AG08396 (cell line): ENCODE measurements around the gene MVD.

Source experiments
- DNase-seq: peaks from one replicate; pipeline ENCODE4 v3.0.0; 2012; ENCODE audit warnings: low spot score, mixed read lengths

MVD gene

GRCh38 chr16:88662843-88663606, at the start of gene MVD:
Gene MVD (minus strand): TSS chr16:88663091. CDS start chr16:88663080, 11 bp downstream.
- DNase-seq, result peak; percentile 100

GRCh38 chr16:88712362-88712979, 49.6 kb upstream of the MVD start:
- no peak for DNase-seq

- DNase-seq, result no peak
Measured at GRCh38 chr16:88711750-88712340, 49.0 kb upstream of the MVD start.

- DNase-seq, result no peak
Measured at GRCh38 chr16:88710556-88710955, 47.7 kb upstream of the MVD start.

GRCh38 chr16:88706965-88707826, 44.3 kb upstream of the MVD start:
- DNase-seq, result no peak

GRCh38 chr16:88706229-88706964, 43.5 kb upstream of the MVD start, which contains the start of the genes CTU2 and RNF166:
Gene CTU2 (plus strand): TSS chr16:88706503. CDS start chr16:88706531, 28 bp downstream.
Gene RNF166 (minus strand): TSS chr16:88706408. CDS start chr16:88706325, 83 bp downstream.
- DNase-seq, result peak; percentile 99

- peak; percentile 62 for DNase-seq
Measured at GRCh38 chr16:88705801-88706228, 42.9 kb upstream of the MVD start.

GRCh38 chr16:88705076-88705684, 42.3 kb upstream of the MVD start:
- DNase-seq, result peak; percentile 59

- DNase-seq, result no peak
Measured at GRCh38 chr16:88703486-88704309, 40.8 kb upstream of the MVD start.

GRCh38 chr16:88702371-88703210, 39.7 kb upstream of the MVD start:
- DNase-seq, result no peak

- DNase-seq, result no peak
Measured at GRCh38 chr16:88701581-88702370, 38.9 kb upstream of the MVD start.

- peak; percentile 84 for DNase-seq
Measured at GRCh38 chr16:88700636-88701482, 38.0 kb upstream of the MVD start.

GRCh38 chr16:88700322-88700635, 37.4 kb upstream of the MVD start:
- DNase-seq, result no peak

GRCh38 chr16:88699180-88699579, 36.3 kb upstream of the MVD start:
- no peak for DNase-seq

- no peak for DNase-seq
Measured at GRCh38 chr16:88698646-88699045, 35.8 kb upstream of the MVD start.

GRCh38 chr16:88697831-88698615, 35.1 kb upstream of the MVD start:
- DNase-seq, result no peak
